ENCODE data around the gene BSN.

BSN gene

GRCh38 chr3:49519296-49519695 lies 35.0 kb upstream of the BSN start (continued):
- TF ChIP-seq INSM2 (tag by site-specific recombination; IDR thresholded peaks at IDR 0.05) (no peak), ZNF548 (tag by site-specific recombination; IDR thresholded peaks at IDR 0.05) (no peak)

- ChIA-PET CTCF (interaction anchor here (1.7 kb wide), 1 partner anchor 19 kb away, joined by 4 read pairs; no protein-coding TSS in a partner anchor), POLR2A (no interaction called here)
- H3K4me3 ChIP-seq (ENCODE audit: low read depth, low read length) = no peak overlapping the region
- H3K36me3 ChIP-seq (ENCODE audit: control insufficient read depth in 2 of 2, insufficient read depth in 1 of 2, low read length in 2 of 2) = peaks cover 5 to 76% of the 10 kb centered on the region in 2 experiments; a peak in 2 of 3 replicates
- H3K4me1 ChIP-seq (ENCODE audit: control insufficient read depth, insufficient read depth, low read length) = no peaks in the 10 kb centered on the region
- no peak for TF ChIP-seq ZNF626 (tag by site-specific recombination; IDR thresholded peaks at IDR 0.05)
- H3K9me3 ChIP-seq (ENCODE audit: control insufficient read depth, insufficient read depth, low read depth, low read length) = no peaks in the 10 kb centered on the region
- H3K27ac ChIP-seq (ENCODE audit: extremely low read depth, low read depth, low read length) = no peak overlapping the region
These were observed 34.3 kb upstream of the BSN start for GRCh38 chr3:49519916-49520385.

GRCh38 chr3:49523756-49524747 lies 30.2 kb upstream of the BSN start:
- ChIA-PET CTCF (interaction anchor here (0.6 kb wide), 1 partner anchor 21 kb away, joined by 3 read pairs; no protein-coding TSS in a partner anchor), POLR2A (interaction anchor here (0.5 kb wide), 1 partner anchor 326 kb away, joined by 3 read pairs; no protein-coding TSS in a partner anchor)
- Histone ChIP-seq H3K4me1 (ENCODE audit: control insufficient read depth, insufficient read depth, low read length) (no peaks in the 10 kb centered on the region), H3K36me3 (ENCODE audit: control insufficient read depth in 2 of 2, insufficient read depth in 1 of 2, low read length in 2 of 2) (peaks cover 0 to 44% of the 10 kb centered on the region in 2 experiments; a peak in 2 of 3 replicates), H3K27ac (ENCODE audit: extremely low read depth, low read depth, low read length) (no peak overlapping the region), H3K9me3 (ENCODE audit: control insufficient read depth, insufficient read depth, low read depth, low read length) (no peaks in the 10 kb centered on the region), H3K4me3 (ENCODE audit: low read depth, low read length) (no peak overlapping the region)
- TF ChIP-seq ZNF701 (tag by site-specific recombination; IDR thresholded peaks at IDR 0.05) (no peak), ZNF23 (tag by site-specific recombination; IDR thresholded peaks at IDR 0.05; ENCODE audit: borderline replicate concordance) (no peak), PRDM6 (tag by site-specific recombination; IDR thresholded peaks at IDR 0.05) (no peak), ZNF48 (tag by site-specific recombination; IDR thresholded peaks at IDR 0.05) (no peak), ELK4 (IDR thresholded peaks at IDR 0.05; ENCODE audit: borderline replicate concordance, low read depth, low read length) (no peak), ZNF76 (tag by site-specific recombination; IDR thresholded peaks at IDR 0.05; ENCODE audit: borderline replicate concordance, low read depth) (no peak), TRIM28 (IDR thresholded peaks at IDR 0.05; ENCODE audit: borderline replicate concordance, low read length) (no peak), ZIC2 (tag by site-specific recombination; IDR thresholded peaks at IDR 0.05) (no peak), PRDM10 (tag by site-specific recombination; IDR thresholded peaks at IDR 0.05) (no peak), INSM2 (tag by site-specific recombination; IDR thresholded peaks at IDR 0.05) (no peak), ZNF747 (tag by site-specific recombination; IDR thresholded peaks at IDR 0.05) (no peak), ZNF302 (tag by site-specific recombination; IDR thresholded peaks at IDR 0.05; ENCODE audit: low read depth) (no peak), ZSCAN4 (tag by site-specific recombination; IDR thresholded peaks at IDR 0.05) (no peak), ZNF514 (tag by site-specific recombination; IDR thresholded peaks at IDR 0.05) (no peak), ZSCAN30 (tag by site-specific recombination; IDR thresholded peaks at IDR 0.05) (no peak), ZNF114 (tag by site-specific recombination; IDR thresholded peaks at IDR 0.05) (no peak), OVOL3 (tag by site-specific recombination; IDR thresholded peaks at IDR 0.05) (no peak)
